Choroid plexus epithelial cell (primary cell): ENCODE measurements around the gene ARHGEF7.

Experiments
- DNase-seq: peaks from one replicate; pipeline ENCODE4 v3.0.0-alpha.2; 2010; ENCODE audit warnings: low read depth
- H3K4me3 ChIP-seq: 2 replicates; pipeline ENCODE4 v1.5.1; 2011; ENCODE audit warnings: low read depth, mild to moderate bottlenecking, control low read depth, low read length, moderate library complexity
- TF ChIP-seq, protein P1 (sequence below): conservative IDR thresholded peaks from 2 replicates; pipeline ENCODE4 v1.5.1; 2011; ENCODE audit warnings: low read depth, mild to moderate bottlenecking, control low read depth, inconsistent platforms, low read length, moderate library complexity

The ARHGEF7 gene

DNA sequence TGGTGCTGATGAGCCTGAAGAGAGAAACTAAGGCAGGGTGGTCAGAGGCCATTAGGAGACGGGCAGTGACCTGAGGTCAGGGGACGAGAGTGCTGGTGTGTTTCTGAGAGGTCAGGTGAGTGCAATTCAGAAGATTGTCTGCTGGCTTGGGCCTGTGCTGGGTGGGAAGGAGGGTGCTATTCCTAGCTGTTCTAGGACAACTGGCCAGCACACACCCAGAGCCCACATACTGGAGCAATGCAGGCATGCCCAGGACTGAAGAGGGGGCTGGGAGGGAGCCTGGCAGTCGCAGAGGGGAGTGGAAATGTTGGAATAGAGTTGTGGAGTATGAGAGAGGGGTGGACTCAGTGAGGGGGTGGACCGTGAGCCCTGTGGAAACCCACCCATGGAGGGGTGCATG is 16.5 kb downstream of the ARHGEF7 start:
- TF ChIP-seq, protein P1, sequence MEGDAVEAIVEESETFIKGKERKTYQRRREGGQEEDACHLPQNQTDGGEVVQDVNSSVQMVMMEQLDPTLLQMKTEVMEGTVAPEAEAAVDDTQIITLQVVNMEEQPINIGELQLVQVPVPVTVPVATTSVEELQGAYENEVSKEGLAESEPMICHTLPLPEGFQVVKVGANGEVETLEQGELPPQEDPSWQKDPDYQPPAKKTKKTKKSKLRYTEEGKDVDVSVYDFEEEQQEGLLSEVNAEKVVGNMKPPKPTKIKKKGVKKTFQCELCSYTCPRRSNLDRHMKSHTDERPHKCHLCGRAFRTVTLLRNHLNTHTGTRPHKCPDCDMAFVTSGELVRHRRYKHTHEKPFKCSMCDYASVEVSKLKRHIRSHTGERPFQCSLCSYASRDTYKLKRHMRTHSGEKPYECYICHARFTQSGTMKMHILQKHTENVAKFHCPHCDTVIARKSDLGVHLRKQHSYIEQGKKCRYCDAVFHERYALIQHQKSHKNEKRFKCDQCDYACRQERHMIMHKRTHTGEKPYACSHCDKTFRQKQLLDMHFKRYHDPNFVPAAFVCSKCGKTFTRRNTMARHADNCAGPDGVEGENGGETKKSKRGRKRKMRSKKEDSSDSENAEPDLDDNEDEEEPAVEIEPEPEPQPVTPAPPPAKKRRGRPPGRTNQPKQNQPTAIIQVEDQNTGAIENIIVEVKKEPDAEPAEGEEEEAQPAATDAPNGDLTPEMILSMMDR: no peak
- DNase-seq: no peak
- no peak overlapping the region for H3K4me3 ChIP-seq

DNA sequence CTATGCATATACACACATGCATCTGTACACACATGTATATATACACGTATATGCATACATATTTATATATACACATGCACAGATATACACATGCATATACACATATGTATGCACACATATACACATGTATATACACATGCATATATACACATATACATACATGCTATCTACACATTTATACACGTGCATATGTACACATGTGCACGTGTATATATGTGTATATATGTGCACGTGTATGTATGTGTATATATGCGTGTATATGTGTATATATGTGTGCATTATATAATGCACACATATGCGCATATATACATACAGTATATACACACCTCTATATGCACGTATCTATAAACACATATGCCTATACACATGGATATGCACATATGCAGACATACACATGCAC is 17.8 kb downstream of the ARHGEF7 start:
- no peak for DNase-seq
- H3K4me3 ChIP-seq: no peak overlapping the region
- TF ChIP-seq, protein P1: no peak

DNA sequence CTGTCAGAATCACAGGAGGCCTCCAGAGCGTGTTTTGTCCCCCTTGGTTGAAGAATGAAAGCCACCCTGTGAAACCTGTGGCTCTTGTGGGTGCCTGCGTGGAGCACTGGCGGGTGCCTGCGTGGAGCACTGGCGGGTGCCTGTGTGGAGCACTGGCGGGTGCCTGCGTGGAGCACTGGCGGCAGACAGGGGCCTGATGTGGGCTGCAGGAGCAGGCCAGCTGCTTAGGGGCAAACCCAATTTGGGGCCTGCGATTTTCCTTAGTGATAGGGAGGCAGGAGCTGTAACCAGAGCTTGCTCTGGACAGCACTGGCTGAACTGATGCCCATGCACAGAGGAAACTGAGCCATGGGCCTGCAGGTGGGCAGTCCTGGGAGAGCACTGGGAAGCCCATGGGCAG is 24.3 kb downstream of the ARHGEF7 start:
- no peak for DNase-seq
- no peak overlapping the region for H3K4me3 ChIP-seq
- TF ChIP-seq, protein P1: no peak

DNA sequence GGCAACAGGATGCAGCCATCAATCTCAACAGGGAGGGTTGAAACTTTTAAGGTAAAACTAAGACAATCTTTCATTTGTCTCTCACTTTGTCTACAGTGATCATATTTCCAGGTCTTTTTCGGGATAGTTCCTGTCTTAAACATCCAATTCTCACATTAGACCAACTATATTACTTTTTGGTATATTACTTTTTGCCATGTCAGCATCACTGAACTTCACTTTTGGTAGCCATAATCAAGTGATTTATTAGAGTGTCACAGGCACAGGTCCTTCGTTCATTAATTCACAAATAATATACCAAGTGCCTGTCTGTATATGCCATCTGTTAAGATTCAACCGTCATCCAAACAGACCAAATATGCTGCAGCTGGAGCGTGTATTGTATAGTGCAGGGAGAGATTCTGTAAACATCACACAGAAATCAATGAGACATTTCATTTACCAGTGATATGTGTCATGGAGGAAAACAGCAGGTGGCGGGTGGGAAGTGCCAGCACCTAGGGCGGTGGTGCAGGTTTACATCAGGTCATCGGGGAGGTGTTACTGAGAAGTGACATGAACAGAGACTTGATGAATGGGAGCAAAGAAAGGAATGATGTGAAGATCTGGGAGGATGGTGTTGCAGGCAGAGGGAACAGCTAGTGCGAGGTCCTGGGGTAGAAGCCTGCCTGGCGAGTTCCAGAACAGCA is 24.9 kb downstream of the ARHGEF7 start:
- TF ChIP-seq, protein P1: no peak
- no peak for DNase-seq
- no peak overlapping the region for H3K4me3 ChIP-seq

DNA sequence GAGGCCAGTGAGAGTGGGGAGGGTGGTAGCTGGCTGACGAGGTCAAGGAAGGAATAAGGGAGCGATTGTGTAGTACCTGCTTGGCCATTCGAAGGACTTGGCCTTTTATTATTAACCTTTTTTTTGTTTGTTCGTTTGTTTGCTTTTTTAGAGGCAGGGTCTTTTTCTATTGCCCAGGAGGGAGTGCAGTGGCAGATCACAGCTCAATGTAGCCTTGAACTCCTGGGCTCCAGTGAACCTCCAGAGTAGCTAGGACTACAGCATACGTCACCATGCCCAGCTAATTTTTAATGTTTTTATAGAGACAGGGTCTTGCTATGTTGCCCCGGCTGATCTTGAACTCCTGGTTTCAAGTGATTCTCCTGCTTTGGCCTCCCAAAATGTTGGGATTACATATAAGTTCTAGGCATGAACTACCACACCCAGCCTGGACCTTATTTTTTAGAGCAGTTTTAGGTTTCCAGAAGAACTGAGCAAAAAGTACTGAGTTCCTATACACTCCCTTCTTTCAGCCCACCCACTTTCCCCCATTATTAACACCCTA is 25.5 kb downstream of the ARHGEF7 start:
- H3K4me3 ChIP-seq: no peak overlapping the region
- TF ChIP-seq, protein P1: no peak
- DNase-seq: no peak

DNA sequence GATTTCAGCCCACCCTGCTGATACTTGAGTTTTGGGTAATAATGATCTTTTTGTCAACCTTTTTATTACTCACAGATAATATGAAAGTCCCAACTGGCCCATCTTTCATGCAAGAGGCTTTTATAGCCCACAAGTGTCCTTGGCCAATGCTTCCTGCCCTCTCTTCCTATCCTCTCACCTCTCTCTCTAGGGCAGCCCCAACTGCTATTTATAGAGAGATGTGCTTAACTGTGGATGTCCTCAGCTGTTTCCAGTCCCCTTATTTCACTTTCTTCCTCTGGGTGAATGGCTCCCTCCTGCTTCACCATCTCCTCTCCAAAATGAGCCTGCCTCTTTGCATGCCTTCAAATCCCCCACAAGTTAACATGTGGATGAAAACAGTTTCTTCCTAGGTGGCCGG is 27.4 kb downstream of the ARHGEF7 start:
- TF ChIP-seq, protein P1: no peak
- no peak for DNase-seq
- no peak overlapping the region for H3K4me3 ChIP-seq
